Measurements from ENCODE around the gene DNAAF6. TPM values are rescaled to one million over a fixed set of nuclear protein-coding genes. Genes with fewer than 3 reads are reported as not detected.

Gene DNAAF6
- polyA plus RNA-seq, 1 of the 3 experiments (the other 2 are of a cell fraction) = not detected

GRCh38 chrX:107273795-107274194 lies 67.4 kb downstream of the DNAAF6 start:
- no peak for DNase-seq
- Histone ChIP-seq H3K27ac (ENCODE audit: low read depth in 2 of 2, low read length in 1 of 2) (no peak overlapping the region), H3K4me3 (ENCODE audit: low read depth in 2 of 2, low read length in 1 of 2) (no peak overlapping the region), H3K27me3 (ENCODE audit: insufficient read depth) (peaks cover 42% of the 10 kb centered on the region; the same call in 1 of the 2 replicates), H3K9me3 (no peaks in the 10 kb centered on the region), H3K79me2 (ENCODE audit: insufficient read depth) (no peaks in the 10 kb centered on the region), H3K9ac (no peak overlapping the region), H4K20me1 (ENCODE audit: insufficient read depth) (no peaks in the 10 kb centered on the region), H3K9me2 (no peaks in the 10 kb centered on the region), H3K4me2 (no peak overlapping the region), H3K4me1 (ENCODE audit: control insufficient read depth in 1 of 2, insufficient read depth in 2 of 2, low read depth in 1 of 2, low read length in 1 of 2) (no peaks in the 10 kb centered on the region), H2AFZ (ENCODE audit: low read depth) (no peak overlapping the region), H3F3A (replicated peaks; ENCODE audit: insufficient read depth) (no peaks in the 10 kb centered on the region), H3K36me3 (replicated peaks in 1 of 2; ENCODE audit: control insufficient read depth in 1 of 2, insufficient read depth in 2 of 2, low read length in 1 of 2) (no peaks in the 10 kb centered on the region)
- WGBS (ENCODE audit: low lambda C conversion rate) = 63% methylated on average over 3 of the region's 3 CpGs
- TF ChIP-seq TAF1 (IDR thresholded peaks at IDR 0.05; ENCODE audit: borderline replicate concordance, low read depth, low read length) (no peak), NFIC (IDR thresholded peaks at IDR 0.05; ENCODE audit: borderline replicate concordance) (no peak), EZH2phosphoT487 (IDR thresholded peaks at IDR 0.05; ENCODE audit: borderline replicate concordance, low read depth) (no peak), CHD2 (IDR thresholded peaks at IDR 0.05; ENCODE audit: low read length, partially characterized antibody) (no peak), TEAD4 (IDR thresholded peaks at IDR 0.05; ENCODE audit: borderline replicate concordance, insufficient read depth) (no peak), YY1 (IDR thresholded peaks at IDR 0.05; ENCODE audit: low read depth) (no peak), FOXJ3 (CRISPR knock-in tag; IDR thresholded peaks at IDR 0.05) (no peak), MXI1 (IDR thresholded peaks at IDR 0.05; ENCODE audit: low read depth, low read length) (no peak), USF1 (IDR thresholded peaks at IDR 0.05; ENCODE audit: borderline replicate concordance, low read depth) (no peak), FOSL2 (IDR thresholded peaks at IDR 0.05; ENCODE audit: borderline replicate concordance, low read depth) (no peak), ELF1 (IDR thresholded peaks at IDR 0.05) (no peak), RAD21 (IDR thresholded peaks at IDR 0.05; ENCODE audit: low read length) (no peak), GABPA (IDR thresholded peaks at IDR 0.05; ENCODE audit: low read depth) (no peak), CTCF (IDR thresholded peaks at IDR 0.05) (no peak), MAX (IDR thresholded peaks at IDR 0.05; ENCODE audit: low read depth) (no peak), ZBTB33 (IDR thresholded peaks at IDR 0.05; ENCODE audit: borderline replicate concordance, low read depth) (no peak)
- CTCF ChIA-PET = interaction anchor here (1.2 to 3.1 kb wide), 3 partner anchors 13 to 248 kb away, joined by 3 to 11 read pairs (median 5); no protein-coding TSS in a partner anchor
- POLR2A ChIA-PET = no interaction called here

All from SK-N-SH (cell line).